AG04450 (cell line): ENCODE measurements around the gene NCOA7. TPM values are rescaled to one million over a fixed set of nuclear protein-coding genes. Genes with fewer than 3 reads are reported as not detected.

ENCODE experiments used
- CTCF ChIA-PET: fragments of 300-600, 350-600 bp; formaldehyde crosslinking; extraction: SDS; loops from one replicate; lab custom pipeline; 2022; ENCODE audit warnings: antibody characterized with exemption, inconsistent platforms; lab: Charles Lee
- POLR2A ChIA-PET: fragments of 350-600 bp; formaldehyde crosslinking; extraction: SDS; loops from one replicate; lab custom pipeline; 2021; ENCODE audit warnings: antibody characterized with exemption, inconsistent platforms; lab: Yijun Ruan, JAX
- DNase-seq: peaks from one replicate; pipeline ENCODE4 v3.0.0-alpha.2; 2011; ENCODE audit warnings: low read depth, low spot score
- H3K27ac ChIP-seq: one replicate; pipeline ENCODE4 v1.5.1; 2012; ENCODE audit warnings: low read depth, low read length, control low read depth
- H3K27me3 ChIP-seq: one replicate; pipeline ENCODE4 v1.6.0; 2012; ENCODE audit warnings: low read length; ENCODE audit not compliant: control insufficient read depth, insufficient read depth
- H3K4me3 ChIP-seq: 2 replicates; pipeline ENCODE4 v1.5.1; 2011; ENCODE audit warnings: mild to moderate bottlenecking, low read depth, low read length, control low read depth
- H3K9me3 ChIP-seq: 2 replicates; pipeline ENCODE4 v1.5.1; 2012; ENCODE audit warnings: low read length; ENCODE audit not compliant: control insufficient read depth, insufficient read depth
- CTCF ChIP-seq: IDR thresholded peaks from 2 replicates; pipeline ENCODE4 v1.5.1; 2011; ENCODE audit warnings: low read depth, low read length, control low read depth, inconsistent platforms
- polyA plus RNA-seq: library from polyadenylated mRNA; depleted of rRNA; stranded (reverse); fragments of >200 nt; gene quantifications from 2 replicates; pipeline ENCODE4 v1.2.3, GENCODE V29; 2011

The NCOA7 gene
- polyA plus RNA-seq, 1 experiment, result 21.5 TPM

DNA sequence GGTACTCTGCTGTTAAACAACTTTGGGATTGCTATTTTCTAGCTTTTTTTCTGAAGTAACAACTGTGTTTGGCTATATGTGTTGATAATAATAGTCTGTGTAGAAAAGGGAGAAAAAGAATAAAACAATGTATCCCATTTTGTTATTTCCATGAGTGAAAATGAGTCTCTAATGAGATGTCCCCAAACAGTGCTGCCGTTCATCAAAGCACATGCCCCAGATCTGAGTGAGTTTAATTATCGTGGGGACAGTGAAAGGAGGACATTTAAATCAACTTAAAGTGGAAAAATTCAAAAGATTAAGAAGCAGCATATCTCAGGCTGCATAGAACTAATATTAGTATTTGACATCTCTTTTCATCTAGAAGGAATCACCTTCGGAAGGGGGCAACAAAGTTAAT, 59.6 kb downstream of the NCOA7 start:
- H3K27ac ChIP-seq, result no peak overlapping the region
- no peaks in the 10 kb centered on the region for H3K27me3 ChIP-seq
- H3K9me3 ChIP-seq, result peaks cover 4% of the 10 kb centered on the region; the same call in 1 of the 2 replicates
- TF ChIP-seq CTCF, result no peak
- ChIA-PET POLR2A (no interaction called here), CTCF (interaction anchor here (1.5 to 2.3 kb wide), 2 partner anchors 8 to 58 kb away, joined by 3 to 13 read pairs; no protein-coding TSS in a partner anchor)
- H3K4me3 ChIP-seq, result no peak overlapping the region
- no peak for DNase-seq

DNA sequence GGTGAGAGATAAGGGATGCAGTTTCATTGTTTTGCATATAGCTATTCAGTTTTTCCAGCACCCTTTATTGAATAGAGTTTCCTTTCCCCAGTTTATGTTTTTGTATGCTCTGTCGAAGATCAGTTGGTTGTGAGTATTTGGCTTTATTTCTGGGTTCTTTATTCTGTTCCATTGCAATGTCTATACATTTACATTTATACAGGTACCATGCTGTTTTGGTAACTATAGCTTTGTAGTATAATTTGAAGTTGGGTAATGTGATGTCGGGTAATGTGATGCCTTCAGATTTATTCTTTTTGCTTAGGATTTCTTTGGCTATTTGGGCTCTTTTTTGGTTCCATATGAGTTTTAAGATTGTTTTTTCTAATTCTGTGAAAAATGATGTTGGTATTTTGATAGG, 61.8 kb downstream of the NCOA7 start:
- DNase-seq, result no peak
- ChIA-PET CTCF (interaction anchor here (1.1 to 1.8 kb wide), 2 partner anchors 104 to 105 kb away, joined by 4 to 5 read pairs; partner anchors contain the start of gene HINT3), POLR2A (no interaction called here)
- Histone ChIP-seq H3K27me3 (no peaks in the 10 kb centered on the region), H3K27ac (no peak overlapping the region), H3K9me3 (peaks cover 4% of the 10 kb centered on the region; the same call in 1 of the 2 replicates), H3K4me3 (no peak overlapping the region)
- no peak for TF ChIP-seq CTCF

GRCh38 chr6:125853168-125853567, 62.4 kb downstream of the NCOA7 start:
- TF ChIP-seq CTCF, result no peak
- no peak for DNase-seq
- no peak overlapping the region for H3K27ac ChIP-seq
- ChIA-PET CTCF (interaction anchor here (1.1 kb wide), 1 partner anchor 103 kb away, joined by 5 read pairs; the partner anchor contains the start of gene HINT3), POLR2A (no interaction called here)
- peaks cover 4% of the 10 kb centered on the region; the same call in 1 of the 2 replicates for H3K9me3 ChIP-seq
- no peak overlapping the region for H3K4me3 ChIP-seq
- H3K27me3 ChIP-seq, result no peaks in the 10 kb centered on the region

GRCh38 chr6:125853756-125854155, 63.0 kb downstream of the NCOA7 start:
- no peak overlapping the region for H3K4me3 ChIP-seq
- H3K27ac ChIP-seq, result no peak overlapping the region
- ChIA-PET POLR2A (no interaction called here), CTCF (interaction anchor here (0.7 kb wide), 1 partner anchor 97 kb away, joined by 3 read pairs; no protein-coding TSS in a partner anchor)
- no peak for TF ChIP-seq CTCF
- DNase-seq, result no peak
- no peaks in the 10 kb centered on the region for H3K27me3 ChIP-seq
- H3K9me3 ChIP-seq, result peaks cover 4% of the 10 kb centered on the region; the same call in 1 of the 2 replicates

DNA sequence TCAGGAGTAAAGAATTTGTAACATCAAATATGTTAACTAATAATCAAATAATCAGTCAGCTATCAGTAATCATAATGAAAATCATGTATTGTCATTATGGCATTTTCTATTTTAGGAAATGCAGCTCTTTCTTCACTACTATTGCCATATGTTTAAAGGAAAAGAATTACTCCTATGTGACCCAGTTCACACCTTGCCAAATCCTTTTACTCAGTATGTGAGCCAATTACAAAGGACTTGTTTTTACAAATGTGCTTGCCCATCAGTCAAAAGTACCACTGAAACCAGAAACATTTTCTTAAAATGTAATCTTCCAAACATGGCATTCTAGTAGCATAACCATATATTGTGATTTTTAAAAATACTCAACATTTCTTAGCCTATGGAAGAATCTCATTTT, 63.6 kb downstream of the NCOA7 start:
- CTCF ChIA-PET, result interaction anchor here (0.7 kb wide), 1 partner anchor 97 kb away, joined by 3 read pairs; no protein-coding TSS in a partner anchor
- no peak for TF ChIP-seq CTCF
- DNase-seq, result no peak
- peaks cover 4% of the 10 kb centered on the region; the same call in 1 of the 2 replicates for H3K9me3 ChIP-seq
- no peaks in the 10 kb centered on the region for H3K27me3 ChIP-seq
- POLR2A ChIA-PET, result no interaction called here
- no peak overlapping the region for H3K4me3 ChIP-seq
- no peak overlapping the region for H3K27ac ChIP-seq
